ENCODE results near the gene CALHM2. TPM values are rescaled to one million over a fixed set of nuclear protein-coding genes. Genes with fewer than 3 reads are reported as not detected.

Gene CALHM2
- total and polyA plus RNA-seq, 2 of the 4 experiments (the other 2 are of a cell fraction), result 2.5 to 7.9 TPM

DNA sequence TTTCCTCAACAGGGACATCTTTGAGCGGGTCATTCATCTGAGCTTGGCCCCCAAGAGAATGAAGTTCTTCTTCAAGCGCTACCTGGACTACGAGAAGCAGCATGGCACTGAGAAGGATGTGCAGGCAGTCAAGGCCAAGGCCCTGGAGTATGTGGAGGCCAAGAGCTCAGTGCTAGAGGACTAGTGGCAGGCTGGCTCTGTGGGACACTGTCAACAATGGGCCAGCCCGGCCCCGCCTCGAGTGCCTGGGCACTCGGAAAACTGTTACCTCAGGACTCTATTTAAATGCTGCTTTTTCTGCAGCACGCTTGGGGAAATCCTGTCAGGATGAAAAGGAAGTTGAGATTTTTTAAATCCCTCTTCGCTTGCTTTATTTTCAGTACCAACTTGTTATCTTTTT, 6.8 kb downstream of the CALHM2 start:
- no peak overlapping the region for H3K4me2 ChIP-seq (ENCODE audit: low read depth, low read length)
- no peak overlapping the region for H2BK5ac ChIP-seq (ENCODE audit: low read depth, low read length, poor library complexity, severe bottlenecking)
- no peaks in the 10 kb centered on the region for H3K27me3 ChIP-seq (ENCODE audit: control insufficient read depth, insufficient read depth, low read length)
- peaks cover 12% of the 10 kb centered on the region; the same call in 1 of the 2 replicates for H4K20me1 ChIP-seq (ENCODE audit: insufficient read depth, low read length)
- no peak overlapping the region for H4K5ac ChIP-seq (ENCODE audit: low read depth, low read length)
- H3K9ac ChIP-seq (ENCODE audit: low read depth, low read length), result no peak overlapping the region
- H2AK5ac ChIP-seq (ENCODE audit: low read depth, low read length), result no peak overlapping the region
- no peak overlapping the region for H3K56ac ChIP-seq (ENCODE audit: extremely low read depth, insufficient read depth, low read length)
- no peak overlapping the region for H3K23ac ChIP-seq (ENCODE audit: low read depth, low read length)
- no peak overlapping the region for H3K27ac ChIP-seq (ENCODE audit: insufficient read depth, low read length)
- H3K14ac ChIP-seq (replicated peaks; ENCODE audit: low read depth, low read length), result no peak overlapping the region
- no peak overlapping the region for H2AFZ ChIP-seq (replicated peaks; ENCODE audit: low read length, poor library complexity)
- no peak overlapping the region for H2BK20ac ChIP-seq (ENCODE audit: low read depth, low read length)
- H3K18ac ChIP-seq (ENCODE audit: low read depth, low read length), result no peak overlapping the region
- DNase-seq (no peak), ATAC-seq (ENCODE audit: low read depth) (no peak)
- peaks cover 0 to 22% of the 10 kb centered on the region in 2 experiments; a peak in 1 of 4 replicates for H3K79me1 ChIP-seq (ENCODE audit: low read depth in 1 of 2, low read length in 2 of 2)
- no peak overlapping the region for H2AK9ac ChIP-seq (replicated peaks; ENCODE audit: low read depth, low read length, poor library complexity)
- TF ChIP-seq, protein P1, sequence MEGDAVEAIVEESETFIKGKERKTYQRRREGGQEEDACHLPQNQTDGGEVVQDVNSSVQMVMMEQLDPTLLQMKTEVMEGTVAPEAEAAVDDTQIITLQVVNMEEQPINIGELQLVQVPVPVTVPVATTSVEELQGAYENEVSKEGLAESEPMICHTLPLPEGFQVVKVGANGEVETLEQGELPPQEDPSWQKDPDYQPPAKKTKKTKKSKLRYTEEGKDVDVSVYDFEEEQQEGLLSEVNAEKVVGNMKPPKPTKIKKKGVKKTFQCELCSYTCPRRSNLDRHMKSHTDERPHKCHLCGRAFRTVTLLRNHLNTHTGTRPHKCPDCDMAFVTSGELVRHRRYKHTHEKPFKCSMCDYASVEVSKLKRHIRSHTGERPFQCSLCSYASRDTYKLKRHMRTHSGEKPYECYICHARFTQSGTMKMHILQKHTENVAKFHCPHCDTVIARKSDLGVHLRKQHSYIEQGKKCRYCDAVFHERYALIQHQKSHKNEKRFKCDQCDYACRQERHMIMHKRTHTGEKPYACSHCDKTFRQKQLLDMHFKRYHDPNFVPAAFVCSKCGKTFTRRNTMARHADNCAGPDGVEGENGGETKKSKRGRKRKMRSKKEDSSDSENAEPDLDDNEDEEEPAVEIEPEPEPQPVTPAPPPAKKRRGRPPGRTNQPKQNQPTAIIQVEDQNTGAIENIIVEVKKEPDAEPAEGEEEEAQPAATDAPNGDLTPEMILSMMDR (conservative IDR thresholded peaks at IDR 0.05; ENCODE audit: low read depth, low read length), result no peak
- TF ChIP-seq RCOR1 (IDR thresholded peaks at IDR 0.05; ENCODE audit: insufficient replicate concordance, low read length) (no peak), MXI1 (IDR thresholded peaks at IDR 0.05; ENCODE audit: borderline replicate concordance, low read depth, low read length) (no peak), POLR2A (IDR thresholded peaks at IDR 0.05; ENCODE audit: low read depth, low read length) (no peak), MAFK (IDR thresholded peaks at IDR 0.05; ENCODE audit: low read depth, low read length) (no peak), NFE2L2 (IDR thresholded peaks at IDR 0.05; ENCODE audit: low read depth, low read length) (no peak), BHLHE40 (IDR thresholded peaks at IDR 0.05; ENCODE audit: low read depth, low read length) (no peak)
- TF ChIP-seq, protein P2, sequence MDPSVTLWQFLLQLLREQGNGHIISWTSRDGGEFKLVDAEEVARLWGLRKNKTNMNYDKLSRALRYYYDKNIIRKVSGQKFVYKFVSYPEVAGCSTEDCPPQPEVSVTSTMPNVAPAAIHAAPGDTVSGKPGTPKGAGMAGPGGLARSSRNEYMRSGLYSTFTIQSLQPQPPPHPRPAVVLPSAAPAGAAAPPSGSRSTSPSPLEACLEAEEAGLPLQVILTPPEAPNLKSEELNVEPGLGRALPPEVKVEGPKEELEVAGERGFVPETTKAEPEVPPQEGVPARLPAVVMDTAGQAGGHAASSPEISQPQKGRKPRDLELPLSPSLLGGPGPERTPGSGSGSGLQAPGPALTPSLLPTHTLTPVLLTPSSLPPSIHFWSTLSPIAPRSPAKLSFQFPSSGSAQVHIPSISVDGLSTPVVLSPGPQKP (IDR thresholded peaks at IDR 0.05; ENCODE audit: borderline replicate concordance, low read depth, low read length), result no peak
- dilution Hi-C loops (cut with HindIII; ENCODE audit: low sequenced_read_pairs, unreplicated experiment), result no loop called here
- ChIA-PET POLR2A (ENCODE audit: unreplicated experiment) (no interaction called here), CTCF (no interaction called here)
- intact Hi-C loops (cut with micrococcal nuclease), result no loop called here
- peaks cover 68% of the 10 kb centered on the region for H3K36me3 ChIP-seq (ENCODE audit: control insufficient read depth, insufficient read depth, low read length)
- no peak overlapping the region for H4K91ac ChIP-seq (ENCODE audit: insufficient read depth, low read depth, low read length)
- no peak overlapping the region for H4K8ac ChIP-seq (ENCODE audit: low read depth in 2 of 2, low read length in 2 of 2)
- BruUV-seq (replicated peaks), result no TSS peak
- H3K4ac ChIP-seq (ENCODE audit: low read depth, low read length), result no peak overlapping the region
- H2BK120ac ChIP-seq (ENCODE audit: low read depth, low read length), result no peak overlapping the region
- WGBS, 2 experiments (ENCODE audit: extremely low coverage in 2 of 2, insufficient read length in 1 of 2), result 88% methylated on average over 3 of the region's 9 CpGs; no CpG with 5 or more reads in 1 of the 2 experiments
- no peak overlapping the region for H2BK15ac ChIP-seq (ENCODE audit: low read depth, low read length)
- peaks cover 2% of the 10 kb centered on the region; the same call in 1 of the 2 replicates for H3K9me1 ChIP-seq (ENCODE audit: insufficient read depth, low read length)
- in situ Hi-C loops (cut with MboI; ENCODE audit: low sequenced_read_pairs), result no loop called here
- H3K4me3 ChIP-seq (ENCODE audit: insufficient read depth, low read depth, low read length), result no peak overlapping the region
- H3K4me1 ChIP-seq (ENCODE audit: control insufficient read depth, insufficient read depth, low read length), result no peaks in the 10 kb centered on the region; the same call in 1 of the 2 replicates
- H3K9me3 ChIP-seq (ENCODE audit: control insufficient read depth, insufficient read depth, low read length), result no peaks in the 10 kb centered on the region
